Measurements from ENCODE around the gene BLTP3B. TPM values are rescaled to one million over a fixed set of nuclear protein-coding genes. Genes with fewer than 3 reads are reported as not detected.

Gene BLTP3B
- polyA plus RNA-seq, 1 donor (not counting 4 experiments of a cell fraction or from before 2014, with no cell fraction given) = 11.7 TPM

DNA sequence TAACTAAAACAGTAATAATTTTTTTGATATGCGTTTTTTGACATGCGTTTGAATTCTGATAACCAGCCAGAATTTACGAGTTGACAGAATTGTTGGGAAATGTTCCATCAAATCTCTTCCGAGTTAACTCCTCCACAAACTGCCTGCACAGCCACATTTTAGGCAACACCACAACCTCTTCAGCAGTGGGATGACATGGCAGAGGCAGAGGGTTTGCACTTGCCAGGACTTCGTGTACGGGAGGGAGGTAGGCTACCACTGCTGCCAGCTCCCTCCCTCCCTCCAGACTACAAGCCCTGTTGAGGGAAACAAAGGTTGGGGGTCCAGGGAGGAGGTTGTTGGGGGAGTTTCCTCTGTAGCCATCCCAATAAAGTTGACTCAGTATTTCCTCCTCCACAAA, 43.4 kb upstream of the BLTP3B start:
- Histone ChIP-seq H3K4me1 (ENCODE audit: control insufficient read depth, extremely low read depth, insufficient read depth, low read length) (peaks cover 9% of the 10 kb centered on the region), H3K4me3 (ENCODE audit: control insufficient read depth in 2 of 3, extremely low read depth in 1 of 3, insufficient read depth in 2 of 3, low read depth in 1 of 3, low read length in 3 of 3) (peak overlapping the region in 1 of 3 experiments; percentile 1), H3K9ac (ENCODE audit: control insufficient read depth, extremely low read depth, insufficient read depth, low read length) (no peak overlapping the region), H3K27me3 (ENCODE audit: control insufficient read depth, extremely low read depth, insufficient read depth, low read length) (no peaks in the 10 kb centered on the region), H3K4me2 (ENCODE audit: control insufficient read depth, extremely low read depth, insufficient read depth, low read depth, low read length) (peak overlapping the region; percentile 30), H4K20me1 (ENCODE audit: control insufficient read depth, extremely low read depth, insufficient read depth, low read length) (no peaks in the 10 kb centered on the region), H3K79me2 (ENCODE audit: control insufficient read depth, insufficient read depth, low read length) (no peaks in the 10 kb centered on the region), H3K27ac (ENCODE audit: control insufficient read depth, insufficient read depth, low read length) (no peak overlapping the region), H2AFZ (ENCODE audit: control insufficient read depth, low read length) (peak overlapping the region; percentile 27), H3K9me1 (ENCODE audit: control insufficient read depth, extremely low read depth, insufficient read depth, low read length) (no peaks in the 10 kb centered on the region), H3K36me3 (ENCODE audit: control insufficient read depth in 2 of 2, extremely low read depth in 1 of 2, insufficient read depth in 2 of 2, low read length in 2 of 2) (no peaks in the 10 kb centered on the region), H3K9me3 (ENCODE audit: control insufficient read depth, low read depth, low read length) (no peaks in the 10 kb centered on the region)
- DNase-seq (ENCODE audit: low read depth, low spot score) (no peak), FAIRE-seq (no peak)
- no peak for TF ChIP-seq EZH2 (IDR thresholded peaks at IDR 0.05; ENCODE audit: low read length)
- TF ChIP-seq, protein P1, sequence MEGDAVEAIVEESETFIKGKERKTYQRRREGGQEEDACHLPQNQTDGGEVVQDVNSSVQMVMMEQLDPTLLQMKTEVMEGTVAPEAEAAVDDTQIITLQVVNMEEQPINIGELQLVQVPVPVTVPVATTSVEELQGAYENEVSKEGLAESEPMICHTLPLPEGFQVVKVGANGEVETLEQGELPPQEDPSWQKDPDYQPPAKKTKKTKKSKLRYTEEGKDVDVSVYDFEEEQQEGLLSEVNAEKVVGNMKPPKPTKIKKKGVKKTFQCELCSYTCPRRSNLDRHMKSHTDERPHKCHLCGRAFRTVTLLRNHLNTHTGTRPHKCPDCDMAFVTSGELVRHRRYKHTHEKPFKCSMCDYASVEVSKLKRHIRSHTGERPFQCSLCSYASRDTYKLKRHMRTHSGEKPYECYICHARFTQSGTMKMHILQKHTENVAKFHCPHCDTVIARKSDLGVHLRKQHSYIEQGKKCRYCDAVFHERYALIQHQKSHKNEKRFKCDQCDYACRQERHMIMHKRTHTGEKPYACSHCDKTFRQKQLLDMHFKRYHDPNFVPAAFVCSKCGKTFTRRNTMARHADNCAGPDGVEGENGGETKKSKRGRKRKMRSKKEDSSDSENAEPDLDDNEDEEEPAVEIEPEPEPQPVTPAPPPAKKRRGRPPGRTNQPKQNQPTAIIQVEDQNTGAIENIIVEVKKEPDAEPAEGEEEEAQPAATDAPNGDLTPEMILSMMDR (optimal IDR thresholded peaks at IDR 0.05 in 1 of 3, IDR thresholded peaks at IDR 0.05 in 1 of 3, conservative IDR thresholded peaks at IDR 0.05 in 1 of 3; ENCODE audit: extremely low read depth in 1 of 3, insufficient read depth in 2 of 3, low read length in 3 of 3) = no peak
- dilution Hi-C loops (cut with MboI; ENCODE audit: extremely low pct_ligation_motif_present, low sequenced_read_pairs) = no loop called here

DNA sequence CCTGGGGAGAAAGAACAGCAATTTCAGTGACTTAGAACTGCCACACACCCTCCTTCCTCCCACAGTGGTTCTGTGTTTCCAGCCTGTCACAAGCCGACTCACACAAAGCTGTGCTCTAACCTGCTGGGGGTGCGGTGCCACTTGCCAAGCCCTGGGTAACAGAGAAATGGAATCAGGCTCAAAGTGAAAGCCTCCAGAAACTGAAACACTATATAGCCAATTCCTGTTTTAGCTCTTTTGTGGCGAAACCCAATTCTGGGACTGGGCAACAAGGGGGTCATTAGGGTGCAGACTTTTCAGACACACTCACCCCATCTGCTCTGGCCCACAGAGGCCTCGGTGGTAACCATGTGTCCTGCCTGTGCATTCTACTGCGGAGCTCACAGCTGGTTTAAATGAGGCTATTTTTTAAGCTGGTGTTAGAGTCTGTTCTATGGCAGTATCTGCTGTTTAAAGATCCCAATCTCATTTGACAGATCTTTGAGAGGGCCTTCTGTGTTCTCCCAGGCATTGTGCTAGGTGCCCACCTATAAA, 42.8 kb upstream of the BLTP3B start:
- no peak overlapping the region for H3K9ac ChIP-seq (ENCODE audit: control insufficient read depth, extremely low read depth, insufficient read depth, low read length)
- no peaks in the 10 kb centered on the region for H3K36me3 ChIP-seq (ENCODE audit: control insufficient read depth in 2 of 2, extremely low read depth in 1 of 2, insufficient read depth in 2 of 2, low read length in 2 of 2)
- H4K20me1 ChIP-seq (ENCODE audit: control insufficient read depth, extremely low read depth, insufficient read depth, low read length) = no peaks in the 10 kb centered on the region
- H3K9me1 ChIP-seq (ENCODE audit: control insufficient read depth, extremely low read depth, insufficient read depth, low read length) = no peaks in the 10 kb centered on the region
- dilution Hi-C loops (cut with MboI; ENCODE audit: extremely low pct_ligation_motif_present, low sequenced_read_pairs) = no loop called here
- H3K4me3 ChIP-seq (ENCODE audit: control insufficient read depth in 2 of 3, extremely low read depth in 1 of 3, insufficient read depth in 2 of 3, low read depth in 1 of 3, low read length in 3 of 3) = peak overlapping the region in 1 of 3 experiments; percentile 1
- H3K27me3 ChIP-seq (ENCODE audit: control insufficient read depth, extremely low read depth, insufficient read depth, low read length) = no peaks in the 10 kb centered on the region
- peak overlapping the region; percentile 58 for H2AFZ ChIP-seq (ENCODE audit: control insufficient read depth, low read length)
- TF ChIP-seq, protein P1 (optimal IDR thresholded peaks at IDR 0.05 in 1 of 3, IDR thresholded peaks at IDR 0.05 in 1 of 3, conservative IDR thresholded peaks at IDR 0.05 in 1 of 3; ENCODE audit: extremely low read depth in 1 of 3, insufficient read depth in 2 of 3, low read length in 3 of 3) = no peak
- TF ChIP-seq EZH2 (IDR thresholded peaks at IDR 0.05; ENCODE audit: low read length) = no peak
- no peak for FAIRE-seq
- H3K79me2 ChIP-seq (ENCODE audit: control insufficient read depth, insufficient read depth, low read length) = no peaks in the 10 kb centered on the region
- H3K27ac ChIP-seq (ENCODE audit: control insufficient read depth, insufficient read depth, low read length) = no peak overlapping the region
- H3K4me2 ChIP-seq (ENCODE audit: control insufficient read depth, extremely low read depth, insufficient read depth, low read depth, low read length) = peak overlapping the region; percentile 30
- no peaks in the 10 kb centered on the region for H3K9me3 ChIP-seq (ENCODE audit: control insufficient read depth, low read depth, low read length)
- H3K4me1 ChIP-seq (ENCODE audit: control insufficient read depth, extremely low read depth, insufficient read depth, low read length) = peaks cover 9% of the 10 kb centered on the region
- DNase-seq (ENCODE audit: low read depth, low spot score) = no peak

Data from keratinocyte (primary cell).